Superior temporal gyrus (tissue), 1 donor: ENCODE results near the gene PHF10.
A peak's percentile ranks its signal among the peaks of the same experiment; 100 is the strongest.
"Not testable (repeated sequence)": the region's sequence is repeated elsewhere in the genome, so short reads cannot be mapped to it uniquely, and the experiment has no call there.

Source experiments
- DNase-seq: peaks from one replicate; pipeline ENCODE4 v3.0.0-alpha.2; 2016; ENCODE audit errors: extremely low spot score

PHF10 gene

DNA sequence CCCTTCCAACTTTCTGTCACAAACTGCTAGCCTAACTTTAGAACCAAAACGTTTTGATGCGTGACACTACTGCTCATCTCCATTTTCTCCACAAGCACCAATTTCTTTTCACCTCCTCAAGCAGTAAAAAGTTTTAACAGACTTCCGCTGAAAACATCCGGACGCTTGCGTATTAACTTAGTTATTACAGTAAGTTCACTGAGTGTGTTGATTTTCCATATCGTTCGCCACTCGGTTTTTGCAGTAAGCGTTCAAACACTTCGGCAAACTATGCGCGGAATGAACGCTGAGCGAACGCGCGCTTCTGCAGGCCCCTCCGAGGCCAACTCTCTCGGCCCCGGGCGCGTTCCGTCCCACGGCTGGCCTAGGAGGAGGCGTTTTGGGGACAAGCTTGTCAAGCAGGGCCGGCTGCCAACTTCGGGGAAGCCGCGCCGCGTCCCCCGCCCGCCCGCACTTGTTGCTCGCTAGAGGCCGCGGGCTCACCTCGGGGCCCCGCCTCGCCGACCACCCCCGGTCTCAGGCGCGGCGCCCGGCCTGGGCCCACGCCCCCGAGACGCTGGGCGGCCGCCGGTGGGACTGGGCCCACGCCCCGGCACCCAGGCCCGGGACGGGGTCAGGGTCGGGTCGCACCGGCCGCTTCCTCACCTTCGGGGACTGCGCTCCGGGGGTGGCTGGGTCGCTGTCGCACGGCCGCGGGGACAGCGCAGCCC, 945 bp downstream of the PHF10 start:
- peak; percentile 63 for DNase-seq

- no peak for DNase-seq
Measured at GRCh38 chr6:169722362-169723199, 1.7 kb downstream of the PHF10 start.

- DNase-seq: no peak
Measured at GRCh38 chr6:169720207-169720855, 4.0 kb downstream of the PHF10 start.

DNA sequence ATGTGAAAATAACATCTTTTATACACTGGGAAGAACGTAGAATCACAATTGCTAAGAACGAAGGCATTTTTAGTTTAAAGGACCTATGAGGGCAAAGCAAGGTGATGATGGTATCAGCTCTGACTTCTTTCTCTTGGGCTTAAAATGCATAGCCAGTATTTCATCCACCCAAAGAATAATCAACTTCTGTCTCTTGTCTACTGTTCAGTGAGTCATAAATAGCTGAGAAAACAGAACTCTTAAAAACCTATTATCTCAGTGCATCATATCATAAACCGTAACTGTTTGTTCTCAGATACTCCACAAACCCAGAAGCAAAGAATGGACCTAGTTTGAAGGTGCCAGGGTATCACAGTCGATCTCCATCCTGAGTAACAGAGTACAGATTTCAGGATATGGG, 5.2 kb downstream of the PHF10 start:
- no peak for DNase-seq

DNA sequence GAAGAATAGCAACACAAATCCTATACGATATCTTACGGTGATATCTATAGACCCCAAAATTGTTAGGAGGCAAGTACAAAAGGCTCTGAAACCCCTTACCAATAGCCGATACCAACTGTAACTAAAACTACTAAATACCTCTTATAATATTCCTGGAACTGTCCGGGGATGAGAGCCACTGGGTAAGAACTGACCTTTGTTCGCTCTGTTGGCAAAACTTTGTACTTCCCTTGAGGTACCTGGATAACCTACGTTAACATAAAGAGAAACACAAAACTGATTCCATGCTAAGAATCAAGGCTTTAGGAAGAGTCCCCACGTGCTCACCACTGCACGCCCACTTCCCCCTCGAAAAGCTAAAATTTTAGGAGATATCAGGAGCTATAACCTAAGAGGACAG, 9.7 kb downstream of the PHF10 start:
- DNase-seq: no peak

DNA sequence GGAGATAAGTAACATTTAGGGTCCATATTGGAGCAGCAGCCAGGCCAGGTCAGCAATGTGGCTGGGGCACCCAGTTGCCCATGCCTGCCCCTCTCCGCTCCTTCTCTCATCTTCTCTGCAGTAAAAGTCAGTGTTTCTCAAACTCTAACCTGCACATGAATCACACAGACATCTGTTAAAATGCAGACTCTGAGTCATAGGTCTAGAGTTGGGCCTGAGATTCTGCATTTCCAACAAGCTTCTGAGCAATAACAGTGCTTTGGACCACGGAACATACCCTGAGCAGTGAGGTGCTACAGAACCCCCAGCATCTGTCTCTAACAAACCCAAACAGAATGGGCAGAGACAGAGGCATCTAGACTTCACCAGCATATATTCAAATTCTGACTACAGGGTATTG, 10.1 kb downstream of the PHF10 start:
- DNase-seq: no peak

GRCh38 chr6:169710009-169710408, 14.3 kb downstream of the PHF10 start:
- DNase-seq: no peak

GRCh38 chr6:169709293-169709692, 15.0 kb downstream of the PHF10 start:
- no peak for DNase-seq

- no peak for DNase-seq
Measured at GRCh38 chr6:169707772-169708171, 16.5 kb downstream of the PHF10 start.

- DNase-seq: no peak
Measured at GRCh38 chr6:169702840-169703246, 21.5 kb downstream of the PHF10 start.

DNA sequence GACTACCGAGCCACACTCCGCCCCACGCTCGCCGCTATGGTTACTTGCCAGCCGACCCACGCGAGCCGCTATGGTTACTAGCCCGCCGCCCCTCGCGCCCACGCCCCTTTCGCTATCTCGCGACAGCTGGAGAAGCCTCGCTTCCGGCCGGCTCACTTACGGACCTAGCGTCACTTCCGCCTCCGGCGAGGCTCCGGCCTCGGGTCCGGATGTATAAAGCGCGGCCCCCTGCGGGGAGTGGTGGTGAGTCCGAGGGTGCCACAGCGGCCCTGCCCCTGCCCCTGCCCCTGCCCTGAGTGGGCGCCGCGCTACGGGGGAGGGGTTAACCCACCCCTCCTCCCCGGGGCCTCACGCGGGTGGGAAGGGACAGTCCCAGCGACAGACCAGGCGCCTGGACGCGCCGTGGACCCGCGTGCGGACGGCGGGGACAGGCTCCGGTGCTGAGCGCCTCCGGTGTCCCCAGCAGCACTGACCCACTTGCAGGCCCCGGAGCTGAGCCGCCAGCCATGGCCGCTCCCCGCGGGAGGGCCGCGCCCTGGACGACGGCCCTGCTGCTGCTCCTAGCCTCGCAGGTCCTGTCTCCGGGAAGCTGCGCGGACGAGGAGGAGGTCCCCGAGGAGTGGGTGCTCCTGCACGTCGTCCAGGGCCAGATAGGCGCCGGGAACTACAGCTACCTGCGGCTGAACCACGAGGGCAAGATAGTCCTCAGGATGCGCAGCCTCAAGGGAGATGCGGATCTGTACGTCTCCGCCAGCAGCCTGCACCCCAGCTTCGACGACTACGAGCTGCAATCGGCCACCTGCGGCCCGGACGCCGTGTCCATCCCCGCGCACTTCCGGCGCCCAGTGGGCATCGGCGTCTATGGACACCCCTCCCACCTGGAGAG, 22.1 kb downstream of the PHF10 start, which contains the start of the genes C6orf120 and WDR27:
TSS of gene C6orf120 (plus strand) at position 173 of the 886 bp plus-strand sequence. CDS start at position 507, 334 bp downstream.
TSS of gene WDR27 (minus strand) at position 76 of the 886 bp plus-strand sequence. CDS start 13,024 bp downstream, outside the sequence.
- DNase-seq: peak; percentile 95

DNA sequence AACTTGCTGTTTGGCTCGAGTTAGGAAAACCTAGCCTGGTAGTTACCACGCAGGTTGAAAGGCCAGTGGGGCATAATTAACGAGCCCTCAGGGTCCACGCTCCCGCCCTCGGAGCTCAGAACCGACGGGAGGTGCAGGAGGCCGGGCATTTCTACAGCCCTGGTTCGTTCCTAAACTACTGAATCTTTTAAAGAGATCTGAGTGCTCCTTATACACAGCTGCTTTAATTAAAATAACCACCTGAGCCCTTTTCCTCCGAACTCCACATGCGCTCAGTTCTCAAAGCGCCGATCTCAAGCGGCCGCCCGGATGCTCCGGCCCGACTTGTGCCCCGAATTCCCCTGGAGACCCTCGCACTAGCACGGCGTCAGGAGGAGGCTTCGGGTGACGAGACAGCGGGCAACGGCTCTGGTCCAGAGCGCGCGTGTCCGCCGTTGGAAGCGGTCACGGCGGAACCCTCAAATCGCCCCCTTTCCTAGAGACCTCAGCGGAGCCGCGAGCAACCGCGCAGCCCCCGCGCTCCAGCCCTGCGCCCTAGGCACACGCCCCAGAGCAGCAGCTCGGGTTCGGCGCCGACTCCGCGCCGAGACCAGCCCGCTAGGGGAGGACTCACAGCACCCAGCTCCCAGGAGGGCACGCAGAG, 22.9 kb downstream of the PHF10 start:
- no peak for DNase-seq

DNA sequence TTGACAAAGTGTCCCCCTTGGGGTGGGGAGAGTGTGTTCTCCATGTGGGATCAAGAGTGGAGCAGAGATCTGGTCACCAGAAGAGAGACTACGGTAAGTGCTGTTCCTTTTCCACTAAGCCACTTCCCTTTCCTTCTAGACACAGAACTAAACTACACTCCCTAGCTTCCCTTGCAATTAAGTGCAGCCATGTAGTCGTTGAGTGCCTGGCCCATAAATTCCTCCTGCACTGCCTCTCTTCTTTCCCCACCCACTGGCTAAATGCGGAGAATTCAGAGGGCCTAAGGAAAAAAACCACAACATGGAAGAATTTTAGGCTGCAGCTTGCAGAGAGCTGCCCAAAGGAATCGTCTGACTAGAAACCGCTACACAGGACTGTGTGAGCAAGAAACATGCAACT, 24.0 kb downstream of the PHF10 start:
- DNase-seq: no peak

DNA sequence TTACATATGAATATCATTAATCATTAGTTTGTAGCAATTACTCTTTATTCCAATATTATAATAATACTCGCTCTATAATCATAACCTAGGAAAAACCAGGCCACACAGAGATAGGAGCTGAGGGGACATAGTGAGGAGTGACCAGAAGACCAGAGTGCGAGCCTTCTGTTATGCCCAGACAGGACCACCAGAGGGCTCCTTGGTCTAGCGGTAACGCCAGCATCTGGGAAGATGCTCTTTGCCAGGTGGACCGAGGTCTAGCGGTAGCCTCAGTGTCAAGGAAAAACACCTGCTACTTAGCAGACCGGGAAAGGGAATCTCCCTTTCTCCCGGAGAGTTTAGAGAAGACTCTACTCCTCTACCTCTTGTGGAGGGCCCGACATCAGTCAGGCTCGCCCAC, 27.2 kb downstream of the PHF10 start:
- DNase-seq: not testable (repeated sequence)

DNA sequence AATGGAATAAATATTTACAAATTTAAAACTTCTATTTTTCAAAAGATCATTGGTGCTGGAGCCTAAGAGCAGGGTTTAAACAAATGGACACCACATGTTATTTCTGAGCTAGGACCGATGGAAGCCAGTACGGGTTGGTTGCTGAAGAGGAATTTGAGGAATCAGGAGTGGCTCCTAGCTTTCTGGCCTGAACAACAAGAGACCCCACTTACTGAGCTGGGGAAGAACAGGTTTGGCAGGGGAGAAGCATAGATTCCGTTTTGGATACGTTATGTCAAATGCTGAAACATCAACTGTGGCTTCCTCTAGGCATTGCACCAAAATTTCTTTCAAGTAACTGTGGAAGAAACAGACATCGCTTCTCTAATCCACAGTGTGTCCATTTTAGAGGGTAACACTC, 29.2 kb downstream of the PHF10 start:
- DNase-seq: no peak

- no peak for DNase-seq
Measured at GRCh38 chr6:169692516-169692915, 31.8 kb downstream of the PHF10 start.

DNA sequence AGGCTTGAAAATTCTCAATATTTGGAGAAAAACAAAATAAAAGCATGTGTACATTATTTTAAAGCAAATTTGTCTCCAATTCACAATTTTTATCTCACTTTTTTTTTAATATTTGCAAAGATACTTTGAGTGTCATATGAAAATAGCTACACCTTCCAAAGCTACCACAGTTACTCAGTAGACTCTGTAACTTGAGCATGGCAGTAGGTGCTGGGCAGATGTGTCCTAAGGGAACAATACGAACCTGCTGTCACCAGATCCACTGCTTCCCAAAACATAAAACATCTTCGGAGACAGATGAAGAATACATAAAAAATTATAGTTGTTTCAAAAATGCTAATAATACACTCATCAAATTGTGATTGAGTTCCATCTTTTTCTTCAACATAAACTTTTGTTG, 33.0 kb downstream of the PHF10 start:
- DNase-seq: no peak

- DNase-seq: no peak
Measured at GRCh38 chr6:169689287-169689686, 35.0 kb downstream of the PHF10 start.

- no peak for DNase-seq
Measured at GRCh38 chr6:169685860-169686259, 38.4 kb downstream of the PHF10 start.

DNA sequence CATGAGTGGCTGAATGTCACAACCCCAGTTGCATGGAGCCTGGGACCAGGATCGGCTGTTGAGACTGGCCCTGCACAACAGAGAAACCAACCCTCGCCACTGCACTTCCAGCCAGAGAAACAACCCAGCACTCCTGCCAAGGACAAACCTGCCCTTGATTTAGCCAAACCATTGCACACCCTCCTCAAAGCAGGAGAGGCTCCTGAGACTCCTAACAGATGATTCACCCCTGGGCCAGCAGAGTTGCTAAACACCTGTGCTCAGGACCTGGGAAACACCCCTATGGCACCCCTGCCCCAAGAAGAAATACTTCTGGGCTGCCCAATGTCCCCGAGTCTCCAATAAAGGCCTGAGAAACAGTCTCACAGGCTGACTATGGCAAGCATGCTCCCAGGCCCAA, 40.2 kb downstream of the PHF10 start:
- DNase-seq: no peak

GRCh38 chr6:169678342-169678741, 46.0 kb downstream of the PHF10 start:
- DNase-seq: no peak
